IMR-90 (cell line): ENCODE measurements around the gene STING1.

Experiments used
- BHLHE40 ChIP-seq: fragments of 150-350 bp; IDR thresholded peaks from 2 replicates; pipeline ENCODE4 v1.6.1; 2016; ENCODE audit warnings: mild to moderate bottlenecking, low read depth, low read length
- CEBPB ChIP-seq: IDR thresholded peaks from 2 replicates; pipeline ENCODE4 v1.6.1; 2012; ENCODE audit warnings: low read depth, low read length, improper control_type of control experiment
- CHD1 ChIP-seq: IDR thresholded peaks from 2 replicates; pipeline ENCODE4 v1.6.1; 2012; ENCODE audit warnings: low read depth, low read length, improper control_type of control experiment
- MAFK ChIP-seq: IDR thresholded peaks from 2 replicates; pipeline ENCODE4 v1.6.1; 2012; ENCODE audit warnings: low read depth, low read length, improper control_type of control experiment
- MAZ ChIP-seq: IDR thresholded peaks from 2 replicates; pipeline ENCODE4 v1.6.1; 2012; ENCODE audit warnings: low read depth, mild to moderate bottlenecking, low read length, improper control_type of control experiment, moderate library complexity, borderline replicate concordance
- MXI1 ChIP-seq: IDR thresholded peaks from 2 replicates; pipeline ENCODE4 v1.6.1; 2012; ENCODE audit warnings: low read depth, mild to moderate bottlenecking, low read length, moderate library complexity, borderline replicate concordance
- NFE2L2 ChIP-seq: fragments of 150-350 bp; IDR thresholded peaks from 2 replicates; pipeline ENCODE4 v1.6.1; 2016; ENCODE audit warnings: low read depth, mild to moderate bottlenecking, low read length
- POLR2A ChIP-seq: IDR thresholded peaks from 2 replicates; pipeline ENCODE4 v1.6.1; 2012; ENCODE audit warnings: mild to moderate bottlenecking, low read depth, low read length
- RAD21 ChIP-seq: IDR thresholded peaks from 2 replicates; pipeline ENCODE4 v1.6.1; 2012; ENCODE audit warnings: low read length, improper control_type of control experiment
- RCOR1 ChIP-seq: IDR thresholded peaks from 2 replicates; pipeline ENCODE4 v1.6.1; 2012; ENCODE audit warnings: mild to moderate bottlenecking, low read length, improper control_type of control experiment; ENCODE audit not compliant: insufficient replicate concordance
- RFX5 ChIP-seq: IDR thresholded peaks from 2 replicates; pipeline ENCODE4 v1.8.0; 2012; ENCODE audit warnings: low read depth, mild to moderate bottlenecking, low read length, moderate library complexity
- SMC3 ChIP-seq: fragments of 150-350 bp; IDR thresholded peaks from 2 replicates; pipeline ENCODE4 v1.6.1; 2016; ENCODE audit warnings: low read depth, mild to moderate bottlenecking, antibody characterized with exemption, low read length, moderate library complexity
- TF ChIP-seq, protein P1 (sequence below): conservative IDR thresholded peaks from 2 replicates; pipeline ENCODE4 v1.5.1; 2012; ENCODE audit warnings: mild to moderate bottlenecking, low read depth, low read length, improper control_type of control experiment
- TF ChIP-seq, protein P2 (sequence below): fragments of 150-350 bp; IDR thresholded peaks from 2 replicates; pipeline ENCODE4 v1.6.1; 2017; ENCODE audit warnings: mild to moderate bottlenecking, antibody characterized with exemption, low read length, low read depth

DNA sequence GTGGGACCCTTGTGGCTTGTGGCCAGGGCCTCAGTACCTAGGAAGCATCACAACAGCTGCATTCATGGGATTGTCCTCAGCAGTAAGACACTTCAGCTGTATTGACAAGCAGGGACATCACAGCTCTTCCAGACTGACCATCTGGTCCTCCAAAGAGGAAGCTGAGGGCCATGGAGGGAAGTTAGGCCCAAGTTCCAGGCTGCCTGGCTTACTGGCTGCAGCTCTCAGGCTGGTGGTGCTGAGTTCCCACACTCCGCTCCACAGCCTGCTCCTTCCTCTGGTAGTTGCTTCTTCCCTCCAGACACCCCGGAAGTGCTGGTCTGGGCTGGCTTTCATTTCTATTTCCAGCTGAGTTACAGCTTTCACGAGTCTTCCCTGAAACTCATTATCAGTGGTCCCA, 5.7 kb upstream of the STING1 start:
- TF ChIP-seq, protein P1, sequence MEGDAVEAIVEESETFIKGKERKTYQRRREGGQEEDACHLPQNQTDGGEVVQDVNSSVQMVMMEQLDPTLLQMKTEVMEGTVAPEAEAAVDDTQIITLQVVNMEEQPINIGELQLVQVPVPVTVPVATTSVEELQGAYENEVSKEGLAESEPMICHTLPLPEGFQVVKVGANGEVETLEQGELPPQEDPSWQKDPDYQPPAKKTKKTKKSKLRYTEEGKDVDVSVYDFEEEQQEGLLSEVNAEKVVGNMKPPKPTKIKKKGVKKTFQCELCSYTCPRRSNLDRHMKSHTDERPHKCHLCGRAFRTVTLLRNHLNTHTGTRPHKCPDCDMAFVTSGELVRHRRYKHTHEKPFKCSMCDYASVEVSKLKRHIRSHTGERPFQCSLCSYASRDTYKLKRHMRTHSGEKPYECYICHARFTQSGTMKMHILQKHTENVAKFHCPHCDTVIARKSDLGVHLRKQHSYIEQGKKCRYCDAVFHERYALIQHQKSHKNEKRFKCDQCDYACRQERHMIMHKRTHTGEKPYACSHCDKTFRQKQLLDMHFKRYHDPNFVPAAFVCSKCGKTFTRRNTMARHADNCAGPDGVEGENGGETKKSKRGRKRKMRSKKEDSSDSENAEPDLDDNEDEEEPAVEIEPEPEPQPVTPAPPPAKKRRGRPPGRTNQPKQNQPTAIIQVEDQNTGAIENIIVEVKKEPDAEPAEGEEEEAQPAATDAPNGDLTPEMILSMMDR = no peak
- no peak for TF ChIP-seq POLR2A
- TF ChIP-seq MAZ = no peak
- TF ChIP-seq CEBPB = no peak
- TF ChIP-seq RCOR1 = no peak
- no peak for TF ChIP-seq RAD21
- no peak for TF ChIP-seq MXI1
- no peak for TF ChIP-seq SMC3
- no peak for TF ChIP-seq MAFK
- no peak for TF ChIP-seq NFE2L2
- TF ChIP-seq, protein P2, sequence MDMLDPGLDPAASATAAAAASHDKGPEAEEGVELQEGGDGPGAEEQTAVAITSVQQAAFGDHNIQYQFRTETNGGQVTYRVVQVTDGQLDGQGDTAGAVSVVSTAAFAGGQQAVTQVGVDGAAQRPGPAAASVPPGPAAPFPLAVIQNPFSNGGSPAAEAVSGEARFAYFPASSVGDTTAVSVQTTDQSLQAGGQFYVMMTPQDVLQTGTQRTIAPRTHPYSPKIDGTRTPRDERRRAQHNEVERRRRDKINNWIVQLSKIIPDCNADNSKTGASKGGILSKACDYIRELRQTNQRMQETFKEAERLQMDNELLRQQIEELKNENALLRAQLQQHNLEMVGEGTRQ = no peak
- no peak for TF ChIP-seq RFX5
- no peak for TF ChIP-seq CHD1
- no peak for TF ChIP-seq BHLHE40
